ENCODE data around the gene PLCL2. TPM values are rescaled to one million over a fixed set of nuclear protein-coding genes. Genes with fewer than 3 reads are reported as not detected.

PLCL2 gene
- total RNA-seq, 1 experiment from 2014 or later: 32.1 TPM

DNA sequence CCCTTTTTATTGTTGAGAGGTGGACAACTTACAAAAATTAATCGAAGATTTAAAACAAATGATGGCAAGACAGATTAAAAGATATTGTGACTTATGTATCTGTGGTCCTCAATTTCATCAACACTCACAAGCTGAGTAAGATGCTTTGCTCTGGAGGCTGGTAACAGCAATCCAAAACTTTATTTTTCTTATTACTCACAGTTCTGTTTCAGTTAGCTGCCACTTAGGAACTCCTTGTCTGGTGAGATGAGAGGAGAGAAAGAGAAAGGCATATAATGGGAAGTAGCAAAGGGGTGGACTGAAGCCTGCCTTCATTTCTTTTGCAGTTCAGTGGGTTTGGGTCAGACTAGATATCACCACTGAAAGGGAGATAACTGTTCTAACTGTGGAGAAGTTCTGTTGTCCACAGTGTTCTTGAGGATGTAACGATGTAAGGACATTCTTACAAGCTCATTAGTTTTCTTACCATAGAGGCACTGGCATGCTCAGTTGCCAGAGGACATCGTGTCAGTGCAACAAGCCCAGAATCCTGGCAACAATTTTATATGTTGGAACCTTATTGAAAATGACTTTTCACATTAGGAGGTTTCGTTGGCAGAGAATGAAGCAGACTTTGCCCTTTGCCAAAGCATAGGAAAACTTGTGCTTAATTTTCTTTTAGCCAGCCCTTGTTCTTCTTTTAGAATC is 93.6 kb downstream of the PLCL2 start:
- no peak overlapping the region for H2BK12ac ChIP-seq (ENCODE audit: insufficient read length, low read depth, low read length)
- H3K4me3 Mint-ChIP-seq: no peak overlapping the region
- H3K4me1 Mint-ChIP-seq: no peaks in the 10 kb centered on the region
- H4K20me1 ChIP-seq (ENCODE audit: control insufficient read depth, insufficient read depth, insufficient read length): no peaks in the 10 kb centered on the region
- no peak for DNase-seq
- H3K18ac ChIP-seq (ENCODE audit: insufficient read length, low read depth, low read length): no peak overlapping the region
- peaks cover 2% of the 10 kb centered on the region for H3K79me1 ChIP-seq (ENCODE audit: insufficient read depth, low read depth, low read length, poor library complexity, severe bottlenecking)
- H3K23me2 ChIP-seq (ENCODE audit: insufficient read length, low read depth, low read length, poor library complexity, severe bottlenecking): no peaks in the 10 kb centered on the region
- no peak overlapping the region for H2AK5ac ChIP-seq (ENCODE audit: insufficient read length, low read length)
- no peak overlapping the region for H2BK15ac ChIP-seq (ENCODE audit: low read depth, low read length)
- H3K23ac ChIP-seq (ENCODE audit: insufficient read length, low read depth, low read length): no peak overlapping the region
- H3K27me3 Mint-ChIP-seq (ENCODE audit: low read depth): no peaks in the 10 kb centered on the region; the same call in 1 of the 2 replicates
- H4K8ac ChIP-seq (replicated peaks; ENCODE audit: insufficient read length, low read depth, low read length): no peak overlapping the region
- no peak overlapping the region for H3K27ac Mint-ChIP-seq
- no peak overlapping the region for H3K14ac ChIP-seq (ENCODE audit: insufficient read depth, low read length)
- H3K56ac ChIP-seq (ENCODE audit: insufficient read length, low read depth, low read length): no peak overlapping the region
- no peak overlapping the region for H2BK20ac ChIP-seq (ENCODE audit: low read depth, low read length, poor library complexity, severe bottlenecking)
- H3K27ac ChIP-seq (ENCODE audit: insufficient read length, low read depth, low read length): no peak overlapping the region
- no peaks in the 10 kb centered on the region for H3K27me3 ChIP-seq (ENCODE audit: insufficient read depth, low read length)
- H2AFZ ChIP-seq (ENCODE audit: low read length): no peak overlapping the region
- H3K4me2 ChIP-seq (ENCODE audit: insufficient read depth, insufficient read length, low read length): no peak overlapping the region
- no peak overlapping the region for H2BK120ac ChIP-seq (ENCODE audit: low read depth, low read length, poor library complexity, severe bottlenecking)
- H3K79me2 ChIP-seq (ENCODE audit: insufficient read depth, low read length): no peaks in the 10 kb centered on the region
- peaks cover 7% of the 10 kb centered on the region in 2 experiments for H3K9me3 Mint-ChIP-seq
- no peak overlapping the region for H4K91ac ChIP-seq (ENCODE audit: insufficient read length, low read depth, low read length)
- WGBS (ENCODE audit: extremely low coverage, insufficient read length, low lambda C conversion rate): no CpG with 5 or more reads among the region's 4 CpGs
- H4K5ac ChIP-seq (ENCODE audit: insufficient read length, low read depth, low read length): no peak overlapping the region
- no peaks in the 10 kb centered on the region for H3K9me3 ChIP-seq (ENCODE audit: control insufficient read depth, low read depth, low read length)
- H3K9ac ChIP-seq (ENCODE audit: extremely low read depth, insufficient read length, low read length): no peak overlapping the region
- H3K36me3 Mint-ChIP-seq (ENCODE audit: insufficient read depth in 1 of 3, low read depth in 3 of 3): peaks cover 1 to 17% (median 9%) of the 10 kb centered on the region in 3 experiments; a peak in 4 of 7 replicates
- TF ChIP-seq, protein P1, sequence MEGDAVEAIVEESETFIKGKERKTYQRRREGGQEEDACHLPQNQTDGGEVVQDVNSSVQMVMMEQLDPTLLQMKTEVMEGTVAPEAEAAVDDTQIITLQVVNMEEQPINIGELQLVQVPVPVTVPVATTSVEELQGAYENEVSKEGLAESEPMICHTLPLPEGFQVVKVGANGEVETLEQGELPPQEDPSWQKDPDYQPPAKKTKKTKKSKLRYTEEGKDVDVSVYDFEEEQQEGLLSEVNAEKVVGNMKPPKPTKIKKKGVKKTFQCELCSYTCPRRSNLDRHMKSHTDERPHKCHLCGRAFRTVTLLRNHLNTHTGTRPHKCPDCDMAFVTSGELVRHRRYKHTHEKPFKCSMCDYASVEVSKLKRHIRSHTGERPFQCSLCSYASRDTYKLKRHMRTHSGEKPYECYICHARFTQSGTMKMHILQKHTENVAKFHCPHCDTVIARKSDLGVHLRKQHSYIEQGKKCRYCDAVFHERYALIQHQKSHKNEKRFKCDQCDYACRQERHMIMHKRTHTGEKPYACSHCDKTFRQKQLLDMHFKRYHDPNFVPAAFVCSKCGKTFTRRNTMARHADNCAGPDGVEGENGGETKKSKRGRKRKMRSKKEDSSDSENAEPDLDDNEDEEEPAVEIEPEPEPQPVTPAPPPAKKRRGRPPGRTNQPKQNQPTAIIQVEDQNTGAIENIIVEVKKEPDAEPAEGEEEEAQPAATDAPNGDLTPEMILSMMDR (conservative IDR thresholded peaks at IDR 0.05): no peak
- no peak overlapping the region for H3T11ph ChIP-seq (ENCODE audit: low read length)
- no peak overlapping the region for H2BK5ac ChIP-seq (ENCODE audit: insufficient read length, low read length)
- H3K4ac ChIP-seq (ENCODE audit: low read depth, low read length): no peak overlapping the region
- no peaks in the 10 kb centered on the region for H3K4me1 ChIP-seq (ENCODE audit: insufficient read depth, low read length)
